Right renal cortex interstitium (tissue), 3 donors: ENCODE data around the gene PIK3CA. TPM values are rescaled to one million over a fixed set of nuclear protein-coding genes. Genes with fewer than 3 reads are reported as not detected.
"Not testable (repeated sequence)": the region's sequence is repeated elsewhere in the genome, so short reads cannot be mapped to it uniquely, and the experiment has no call there.

Experiments used
- DNase-seq, 3 donors: peaks; one replicate each; pipeline ENCODE4 v3.0.0-alpha.2; 2013; ENCODE audit warnings: low read depth in 3 of 3, low spot score in 2 of 3
- polyA plus RNA-seq, 3 donors: library from polyadenylated mRNA; unstranded; fragments of 120-200 nt; gene quantifications; one replicate each; pipeline ENCODE4 v1.2.1, GENCODE V29; 2013; ENCODE audit not compliant: insufficient read length in 3 of 3

Gene PIK3CA
- polyA plus RNA-seq, 3 donors = 27.5 to 30.2 (median 28.6) TPM

GRCh38 chr3:179192542-179192941, 44.4 kb downstream of the PIK3CA start:
- DNase-seq = no peak

GRCh38 chr3:179194931-179195330, 46.8 kb downstream of the PIK3CA start:
- no peak for DNase-seq

GRCh38 chr3:179196098-179196497, 47.9 kb downstream of the PIK3CA start:
- DNase-seq = no peak

- DNase-seq = no peak
Observed at GRCh38 chr3:179196700-179197099, 48.5 kb downstream of the PIK3CA start.

GRCh38 chr3:179200790-179201189, 52.6 kb downstream of the PIK3CA start:
- DNase-seq = no peak

- DNase-seq = not testable (repeated sequence)
Observed at GRCh38 chr3:179215550-179215949, 67.4 kb downstream of the PIK3CA start.

GRCh38 chr3:179218213-179218612, 70.1 kb downstream of the PIK3CA start:
- DNase-seq = not testable (repeated sequence)

DNA sequence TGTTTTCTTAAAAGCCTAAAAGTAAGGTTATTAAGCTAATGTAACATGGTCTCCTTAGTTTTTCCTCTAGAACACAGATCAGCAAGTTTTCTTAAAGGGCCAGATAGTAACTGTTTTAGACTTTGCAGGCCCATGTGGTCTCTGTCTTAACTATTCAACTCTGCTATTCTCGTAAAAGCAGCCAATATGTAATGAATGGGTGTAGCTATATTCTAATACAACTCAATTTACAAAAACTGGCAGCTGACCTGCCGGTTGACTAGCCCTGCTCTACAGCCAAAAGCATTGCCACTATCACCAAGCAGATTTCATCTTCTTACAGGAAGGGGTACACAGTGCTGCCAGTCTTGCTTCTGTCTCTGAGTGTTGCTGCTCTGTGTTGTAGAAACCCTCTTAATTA, 75.4 kb downstream of the PIK3CA start:
- DNase-seq = no peak

DNA sequence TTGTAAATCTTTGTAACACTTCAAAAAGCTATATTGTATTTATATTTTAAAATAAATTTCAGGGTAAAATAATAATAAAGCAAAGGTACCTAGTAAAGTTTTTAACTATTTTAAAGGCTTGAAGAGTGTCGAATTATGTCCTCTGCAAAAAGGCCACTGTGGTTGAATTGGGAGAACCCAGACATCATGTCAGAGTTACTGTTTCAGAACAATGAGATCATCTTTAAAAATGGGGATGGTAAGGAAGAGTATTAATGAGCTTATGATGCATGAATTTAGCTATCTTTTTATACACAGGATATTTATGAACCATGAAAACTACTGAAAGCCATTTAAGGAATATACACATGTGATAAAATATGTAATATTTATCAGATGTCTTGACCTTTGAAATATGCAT, 76.4 kb downstream of the PIK3CA start:
- no peak for DNase-seq

- no peak for DNase-seq
Observed at GRCh38 chr3:179227349-179227748, 79.2 kb downstream of the PIK3CA start.

DNA sequence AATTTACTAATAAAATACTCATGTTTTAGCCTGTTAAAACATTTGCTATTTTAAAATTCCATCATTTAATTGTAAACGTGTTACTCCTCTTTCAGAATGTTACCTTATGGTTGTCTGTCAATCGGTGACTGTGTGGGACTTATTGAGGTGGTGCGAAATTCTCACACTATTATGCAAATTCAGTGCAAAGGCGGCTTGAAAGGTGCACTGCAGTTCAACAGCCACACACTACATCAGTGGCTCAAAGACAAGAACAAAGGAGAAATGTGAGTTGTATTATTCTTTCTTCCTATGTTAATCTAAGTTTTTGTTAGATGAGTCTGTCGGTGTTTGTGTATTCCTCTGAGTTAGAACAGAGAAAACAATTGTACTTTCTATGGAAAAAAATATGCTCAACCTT, 81.0 kb downstream of the PIK3CA start:
- DNase-seq = no peak

DNA sequence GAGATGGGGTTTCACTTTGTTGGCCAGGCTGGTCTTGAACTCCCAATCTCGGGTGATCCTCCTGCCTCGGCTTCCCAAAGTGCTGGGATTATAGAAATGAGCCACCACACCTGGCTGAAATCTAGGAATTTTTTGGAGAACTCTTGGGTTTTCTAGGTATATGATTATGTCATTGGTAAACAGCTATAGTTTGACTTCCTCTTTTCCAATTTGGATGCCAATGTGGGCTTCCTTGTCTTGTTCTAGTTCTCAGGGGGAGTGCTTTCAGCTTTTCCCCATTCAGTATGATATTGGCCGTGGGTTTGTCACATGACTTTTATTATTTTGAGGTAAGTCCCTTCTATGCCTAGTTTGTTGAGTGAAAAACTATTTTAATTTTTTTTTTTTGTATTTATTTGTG, 84.9 kb downstream of the PIK3CA start:
- no peak for DNase-seq

DNA sequence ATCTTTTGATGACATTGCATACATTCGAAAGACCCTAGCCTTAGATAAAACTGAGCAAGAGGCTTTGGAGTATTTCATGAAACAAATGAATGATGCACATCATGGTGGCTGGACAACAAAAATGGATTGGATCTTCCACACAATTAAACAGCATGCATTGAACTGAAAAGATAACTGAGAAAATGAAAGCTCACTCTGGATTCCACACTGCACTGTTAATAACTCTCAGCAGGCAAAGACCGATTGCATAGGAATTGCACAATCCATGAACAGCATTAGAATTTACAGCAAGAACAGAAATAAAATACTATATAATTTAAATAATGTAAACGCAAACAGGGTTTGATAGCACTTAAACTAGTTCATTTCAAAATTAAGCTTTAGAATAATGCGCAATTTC, 86.0 kb downstream of the PIK3CA start:
- DNase-seq = no peak

DNA sequence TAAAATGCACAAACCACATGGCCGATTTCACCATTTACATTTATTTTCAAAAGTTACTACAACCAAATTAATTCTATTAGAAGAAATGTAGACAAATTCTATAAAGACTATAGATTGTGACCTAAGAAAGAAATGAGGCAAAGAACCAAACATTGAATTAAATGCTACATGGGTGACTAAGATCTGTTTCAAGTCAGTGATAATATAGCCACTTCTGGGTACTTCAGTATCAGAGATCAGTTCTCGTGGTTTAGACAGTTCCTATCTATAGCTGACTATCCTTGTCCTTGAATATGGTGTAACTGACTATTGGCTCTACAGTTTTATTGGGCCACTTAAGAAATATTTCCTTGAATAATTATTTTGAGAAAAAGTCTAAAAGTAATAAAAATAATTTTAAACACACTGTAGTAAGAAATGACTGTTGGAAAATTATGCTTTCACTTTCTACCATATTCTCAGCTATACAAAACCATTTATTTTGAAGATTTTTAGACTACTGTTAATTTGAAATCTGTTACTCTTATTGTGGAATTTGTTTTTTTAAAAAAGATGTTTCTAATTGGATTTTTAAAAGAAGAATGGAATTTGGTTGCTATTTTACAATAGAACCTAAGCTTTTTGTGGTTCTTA, 88.6 kb downstream of the PIK3CA start:
- DNase-seq = no peak

- not testable (repeated sequence) for DNase-seq
Observed at GRCh38 chr3:179240299-179240698, 92.1 kb downstream of the PIK3CA start.

DNA sequence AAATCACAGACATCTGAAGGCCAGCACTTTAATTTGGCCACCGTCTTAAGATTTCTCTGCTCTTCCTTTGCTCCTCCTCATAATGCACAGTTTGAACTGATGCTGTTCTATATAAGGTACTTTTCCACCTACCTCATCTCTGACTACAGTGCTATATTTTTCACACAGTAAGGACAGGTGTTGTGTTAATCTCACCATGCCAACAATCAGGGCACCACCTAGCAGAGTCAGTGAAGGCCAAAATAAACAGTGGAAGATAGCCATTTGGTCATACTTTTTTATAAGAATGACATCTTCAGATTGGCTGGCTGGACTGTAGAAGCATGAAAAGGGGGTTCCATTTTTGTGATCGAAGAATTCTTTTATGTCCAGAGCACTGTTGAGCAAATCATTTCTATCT, 94.7 kb downstream of the PIK3CA start:
- not testable (repeated sequence) for DNase-seq

GRCh38 chr3:179244878-179245277, 96.7 kb downstream of the PIK3CA start:
- no peak for DNase-seq

DNA sequence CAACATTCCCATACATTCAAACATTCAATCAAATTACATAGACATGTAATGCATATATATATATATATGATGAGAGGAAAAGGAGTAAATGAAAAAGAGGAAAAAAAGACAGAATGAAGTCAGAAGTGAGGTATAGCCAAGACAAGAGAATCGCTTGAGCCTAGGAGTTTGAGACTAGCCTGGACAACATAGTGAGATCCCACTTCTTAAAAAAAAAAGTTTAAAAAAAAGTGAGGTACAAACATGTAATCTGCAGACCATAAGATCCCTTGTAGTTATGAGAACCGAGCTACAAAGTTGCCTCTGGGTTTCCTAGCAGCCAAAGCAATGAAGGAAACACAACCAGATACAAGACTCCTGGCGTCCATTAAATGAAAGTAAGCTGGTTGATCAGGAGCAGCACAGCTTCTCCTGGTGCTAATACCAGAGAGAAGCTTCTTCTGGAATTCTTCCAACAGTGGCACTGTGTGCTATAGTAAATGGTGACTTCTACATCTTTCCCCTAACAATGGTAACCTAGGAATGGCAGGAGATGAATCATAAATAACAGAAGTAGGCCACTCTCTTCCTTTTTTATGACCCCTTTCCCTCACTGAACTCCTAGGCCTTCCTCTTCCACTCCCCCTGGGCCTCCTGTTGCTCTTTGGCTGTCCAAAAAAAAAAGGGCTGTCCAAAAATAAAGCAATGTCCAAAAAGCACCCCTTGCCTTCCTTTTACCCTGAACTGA, 99.3 kb downstream of the PIK3CA start:
- no peak for DNase-seq

DNA sequence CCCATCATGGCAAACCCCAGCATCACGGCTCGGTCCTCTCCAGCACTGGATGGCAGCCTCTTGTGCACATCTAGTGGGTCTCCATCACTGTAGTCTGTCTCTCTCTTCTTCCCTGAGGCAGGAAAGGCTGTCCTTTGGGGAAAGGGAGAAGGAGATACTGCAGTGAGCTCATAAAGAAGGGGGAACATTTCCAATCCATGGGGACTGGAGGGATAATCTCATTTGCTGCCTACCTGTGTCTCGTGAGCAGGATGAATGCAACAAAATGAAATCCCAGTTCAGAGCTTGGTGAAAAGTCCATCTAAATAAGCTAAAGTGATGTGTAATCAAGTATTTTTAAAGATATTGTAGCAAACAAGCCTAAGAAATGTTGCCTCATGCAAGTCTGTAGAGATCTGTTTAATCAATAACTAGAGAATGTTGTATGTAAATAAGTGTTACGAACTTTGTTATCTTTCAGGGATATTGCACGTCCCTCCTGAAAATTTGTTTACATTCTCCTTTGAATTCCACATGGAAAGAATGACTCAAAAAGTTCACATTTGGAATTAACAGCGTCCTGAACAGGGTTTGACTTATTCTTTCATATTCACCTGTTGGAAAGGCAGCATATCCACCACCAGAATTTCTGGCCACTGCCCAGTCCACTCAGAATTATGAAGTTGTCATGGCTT, 102.8 kb downstream of the PIK3CA start, which contains the start of gene KCNMB3:
Gene KCNMB3 (minus strand): TSS at position 312 of the 674 bp plus-strand sequence. CDS start 124 bp downstream, at position 188.
- DNase-seq = no peak

DNA sequence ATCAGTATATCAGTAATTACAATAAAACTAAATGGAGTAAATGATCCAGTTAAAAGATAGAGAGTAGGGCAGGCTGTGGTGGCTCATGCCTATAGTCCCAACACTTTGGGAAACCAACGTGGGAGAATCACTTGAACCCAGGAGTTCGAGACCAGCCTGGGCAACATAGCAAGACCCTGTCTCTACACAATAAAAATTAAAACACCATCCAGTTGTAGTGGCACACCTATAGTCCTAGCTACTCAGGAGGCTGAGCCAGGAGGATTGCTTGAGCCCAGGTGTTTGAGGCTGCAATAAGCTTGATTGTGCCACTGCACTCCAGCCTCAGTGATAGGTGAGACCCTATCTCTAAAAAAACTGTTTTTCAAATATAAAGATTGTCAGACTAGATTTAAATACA, 108.7 kb downstream of the PIK3CA start:
- DNase-seq = no peak

GRCh38 chr3:179257742-179258141, 109.6 kb downstream of the PIK3CA start:
- DNase-seq = not testable (repeated sequence)

DNA sequence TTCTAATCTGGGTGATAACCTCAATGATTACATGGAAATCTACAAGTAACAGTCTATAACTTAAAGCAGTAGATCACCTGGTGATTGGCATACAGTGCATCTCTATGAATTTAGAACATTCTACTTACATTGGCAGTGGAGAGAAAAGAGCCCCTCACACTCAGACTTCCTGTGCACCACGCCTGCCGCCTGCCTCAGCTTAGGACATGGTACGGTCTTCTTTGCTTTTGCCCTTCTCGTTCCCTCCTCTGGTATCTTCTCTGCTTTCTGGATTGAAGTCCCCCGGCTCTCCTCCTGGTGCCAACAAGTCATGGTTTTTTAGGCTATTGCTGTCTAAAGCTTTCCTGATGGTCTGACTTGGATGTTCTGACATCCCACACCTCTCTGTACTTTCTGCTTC, 110.7 kb downstream of the PIK3CA start:
- DNase-seq = no peak
